ENCODE measurements around the gene TMEM179B. TPM values are rescaled to one million over a fixed set of nuclear protein-coding genes. Genes with fewer than 3 reads are reported as not detected.

The TMEM179B gene
- total RNA-seq, 1 donor from 2014 or later: 61.9 TPM

DNA sequence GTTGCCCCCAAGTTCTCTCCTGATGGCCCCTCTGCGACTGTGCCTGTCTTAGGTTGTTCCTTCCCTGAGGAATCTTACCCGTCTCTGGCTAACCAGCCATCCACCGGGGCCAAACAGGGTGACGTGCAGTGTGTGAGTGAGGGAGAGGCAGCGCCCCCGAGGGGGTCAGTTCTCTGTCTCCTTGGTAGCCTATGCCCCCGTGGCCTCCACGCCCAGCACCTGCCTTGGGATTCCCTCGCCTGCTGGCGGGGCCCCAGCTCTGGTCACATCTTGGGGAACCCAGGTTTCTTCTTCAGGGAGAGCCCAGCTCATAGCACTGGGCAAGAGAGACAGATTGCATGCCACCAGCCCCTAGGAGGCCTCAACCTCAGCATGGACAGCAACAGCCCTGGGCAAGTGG, 12.3 kb downstream of the TMEM179B start:
- intact Hi-C loops (cut with DNase I): no loop called here
- Histone ChIP-seq H3K4me1 (peaks cover 25% of the 10 kb centered on the region), H3K4me3 (no peak overlapping the region), H3K36me3 (peaks cover 6 to 93% of the 10 kb centered on the region in 2 donors), H3K9me3 (no peaks in the 10 kb centered on the region), H3K27ac (no peak overlapping the region), H3K27me3 (no peaks in the 10 kb centered on the region)
- TF ChIP-seq POLR2AphosphoS5 (IDR thresholded peaks at IDR 0.05; ENCODE audit: insufficient read depth in 1 of 2, low read depth in 1 of 2) (no peak), POLR2A (IDR thresholded peaks at IDR 0.05) (no peak)
- TF ChIP-seq, protein P1, sequence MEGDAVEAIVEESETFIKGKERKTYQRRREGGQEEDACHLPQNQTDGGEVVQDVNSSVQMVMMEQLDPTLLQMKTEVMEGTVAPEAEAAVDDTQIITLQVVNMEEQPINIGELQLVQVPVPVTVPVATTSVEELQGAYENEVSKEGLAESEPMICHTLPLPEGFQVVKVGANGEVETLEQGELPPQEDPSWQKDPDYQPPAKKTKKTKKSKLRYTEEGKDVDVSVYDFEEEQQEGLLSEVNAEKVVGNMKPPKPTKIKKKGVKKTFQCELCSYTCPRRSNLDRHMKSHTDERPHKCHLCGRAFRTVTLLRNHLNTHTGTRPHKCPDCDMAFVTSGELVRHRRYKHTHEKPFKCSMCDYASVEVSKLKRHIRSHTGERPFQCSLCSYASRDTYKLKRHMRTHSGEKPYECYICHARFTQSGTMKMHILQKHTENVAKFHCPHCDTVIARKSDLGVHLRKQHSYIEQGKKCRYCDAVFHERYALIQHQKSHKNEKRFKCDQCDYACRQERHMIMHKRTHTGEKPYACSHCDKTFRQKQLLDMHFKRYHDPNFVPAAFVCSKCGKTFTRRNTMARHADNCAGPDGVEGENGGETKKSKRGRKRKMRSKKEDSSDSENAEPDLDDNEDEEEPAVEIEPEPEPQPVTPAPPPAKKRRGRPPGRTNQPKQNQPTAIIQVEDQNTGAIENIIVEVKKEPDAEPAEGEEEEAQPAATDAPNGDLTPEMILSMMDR (IDR thresholded peaks at IDR 0.05): no peak
- DNase-seq (ENCODE audit: extremely low spot score in 2 of 2): no peak

DNA sequence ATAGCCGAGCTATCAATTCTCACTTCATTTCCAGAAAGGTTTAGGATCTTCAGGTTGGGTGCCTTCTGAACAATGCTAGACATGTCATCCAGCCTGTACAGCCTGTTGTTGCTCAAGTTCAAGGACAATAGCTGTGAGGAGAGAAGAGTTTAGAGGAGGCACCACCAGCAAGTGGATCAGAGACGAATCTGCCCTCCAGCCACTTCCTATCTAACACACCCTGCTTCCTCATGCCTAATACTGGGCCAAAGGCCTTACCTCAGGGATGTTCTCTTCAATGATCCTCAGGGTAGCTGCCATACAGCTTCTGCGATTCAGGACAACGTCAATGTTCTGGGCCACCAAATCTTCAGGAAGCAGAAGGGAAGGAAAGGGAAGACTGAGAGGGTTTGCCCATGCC, 13.9 kb downstream of the TMEM179B start:
- Histone ChIP-seq H3K36me3 (peaks cover 6 to 77% of the 10 kb centered on the region in 2 donors), H3K4me3 (no peak overlapping the region), H3K27ac (no peak overlapping the region), H3K9me3 (no peaks in the 10 kb centered on the region), H3K4me1 (peaks cover 33% of the 10 kb centered on the region), H3K27me3 (no peaks in the 10 kb centered on the region)
- intact Hi-C loops (cut with DNase I): loop anchor here (5.0 kb wide), 1 partner anchor 36 kb away; the partner anchor contains the start of gene WDR74
- no peak for DNase-seq (ENCODE audit: extremely low spot score in 2 of 2)
- TF ChIP-seq POLR2AphosphoS5 (IDR thresholded peaks at IDR 0.05; ENCODE audit: insufficient read depth in 1 of 2, low read depth in 1 of 2) (no peak), POLR2A (IDR thresholded peaks at IDR 0.05) (no peak)
- TF ChIP-seq, protein P1 (IDR thresholded peaks at IDR 0.05): no peak

DNA sequence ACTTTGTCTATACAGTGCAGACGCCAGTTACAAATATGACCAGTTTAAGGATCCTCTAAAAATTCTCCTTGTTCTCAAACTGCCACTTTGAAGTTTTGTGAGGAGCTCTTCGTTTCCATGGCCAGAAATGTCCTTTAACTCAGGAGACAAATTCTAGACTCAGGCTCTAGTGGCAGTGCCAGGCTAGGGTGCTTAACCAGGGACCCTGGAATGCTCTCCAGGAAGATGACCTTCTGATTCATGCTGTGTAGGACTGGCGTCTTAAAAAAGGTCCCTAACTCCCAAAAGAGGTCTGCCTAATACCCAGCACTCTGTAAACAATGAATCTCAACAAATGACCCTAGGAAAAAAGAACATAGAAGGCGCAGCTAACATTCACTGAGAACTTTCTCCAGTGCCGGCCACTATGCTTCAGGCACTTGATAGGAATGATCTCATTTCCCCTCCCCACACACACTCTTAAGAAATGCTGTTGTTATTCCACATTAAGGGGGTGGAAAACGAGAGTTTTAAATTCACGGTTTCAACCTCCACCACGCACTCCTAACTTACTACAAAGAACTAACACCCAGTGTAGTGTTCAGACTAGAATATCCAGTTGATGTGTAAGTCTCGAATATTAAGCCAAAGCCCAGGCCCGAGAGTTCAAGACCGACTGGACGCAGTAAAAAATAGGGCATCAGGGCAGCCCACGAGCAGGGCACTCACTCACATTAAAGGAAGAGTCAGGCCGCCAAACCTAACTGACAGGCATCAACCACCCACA, 17.3 kb downstream of the TMEM179B start:
- Histone ChIP-seq H3K27ac (peak overlapping the region; percentile 93), H3K9me3 (no peaks in the 10 kb centered on the region), H3K4me1 (peaks cover 45% of the 10 kb centered on the region), H3K36me3 (peaks cover 6 to 47% of the 10 kb centered on the region in 2 donors), H3K4me3 (peak overlapping the region; percentile 77 to 85), H3K27me3 (no peaks in the 10 kb centered on the region)
- DNase-seq (ENCODE audit: extremely low spot score in 2 of 2): no peak
- intact Hi-C loops (cut with DNase I): loop anchor here (5.0 kb wide), 1 partner anchor 33 kb away; the partner anchor contains the start of gene WDR74
- TF ChIP-seq, protein P1 (IDR thresholded peaks at IDR 0.05): no peak
- TF ChIP-seq POLR2AphosphoS5 (IDR thresholded peaks at IDR 0.05; ENCODE audit: insufficient read depth in 1 of 2, low read depth in 1 of 2): no peak
- no peak for TF ChIP-seq POLR2A (IDR thresholded peaks at IDR 0.05)

DNA sequence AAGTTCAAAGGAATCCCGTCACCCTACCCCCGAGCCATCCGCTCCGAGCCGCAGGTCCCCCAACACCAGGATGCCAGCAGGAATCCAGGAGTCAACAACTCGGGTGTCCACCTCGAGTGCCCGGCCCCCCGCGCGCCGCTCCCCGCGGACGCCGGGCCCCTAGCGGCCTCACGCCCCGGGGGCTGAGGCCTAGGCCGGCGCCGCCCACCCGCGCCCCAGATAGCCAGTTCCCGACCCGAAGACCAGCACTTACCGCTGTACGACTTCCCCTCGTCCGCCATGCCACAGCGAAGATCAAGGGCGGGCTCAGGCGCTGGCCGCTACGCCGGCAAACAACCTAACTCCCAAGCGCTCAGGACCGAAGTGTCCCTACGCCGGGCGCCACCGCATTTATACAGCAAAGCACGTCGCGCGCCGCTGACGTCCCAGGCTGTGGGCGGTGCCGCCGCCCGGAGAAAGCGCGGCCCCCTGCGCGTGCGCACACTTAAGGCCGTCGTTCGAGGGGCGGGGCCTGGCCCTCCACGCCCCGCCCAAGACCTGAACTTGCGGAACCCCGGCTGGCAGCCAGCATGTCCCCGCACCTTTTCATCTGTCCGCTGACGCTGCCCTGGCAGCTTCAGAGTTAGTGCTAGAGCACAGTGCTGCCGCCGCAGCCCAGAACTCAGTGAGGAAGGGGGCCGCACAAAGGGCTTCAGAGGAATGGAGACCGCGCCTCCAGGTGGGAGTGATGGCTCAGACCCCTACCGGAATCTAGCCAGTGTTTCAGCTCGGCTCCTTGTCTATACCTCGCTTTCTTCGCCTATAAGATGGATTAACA, 18.1 kb downstream of the TMEM179B start, which contains the start of gene NXF1:
NXF1 (minus strand) TSS at position 365 of the 817 bp plus-strand sequence; CDS start at position 281, 84 bp downstream.
- TF ChIP-seq, protein P1 (IDR thresholded peaks at IDR 0.05): peak in 1 of 3 experiments; percentile 5
- peak; percentile 95 to 100 for TF ChIP-seq POLR2AphosphoS5 (IDR thresholded peaks at IDR 0.05; ENCODE audit: insufficient read depth in 1 of 2, low read depth in 1 of 2)
- peak; percentile 49 to 98 for TF ChIP-seq POLR2A (IDR thresholded peaks at IDR 0.05)
- intact Hi-C loops (cut with DNase I): no loop called here
- Histone ChIP-seq H3K4me3 (peak within 1 kb of the TSS; percentile 77 to 85), H3K36me3 (peaks cover 6 to 39% of the 10 kb centered on the region in 2 donors), H3K9me3 (no peaks in the 10 kb centered on the region), H3K4me1 (peaks cover 45% of the 10 kb centered on the region), H3K27me3 (no peaks in the 10 kb centered on the region), H3K27ac (peak within 1 kb of the TSS; percentile 93)
- DNase-seq (ENCODE audit: extremely low spot score in 2 of 2): peak in 1 of 2 donors; percentile 95
